GM23338 (cell line): ENCODE data around the gene EPS8L3. TPM values are rescaled to one million over a fixed set of nuclear protein-coding genes. Genes with fewer than 3 reads are reported as not detected.

Experiments
- ATAC-seq: fragments of 200-7000 bp; cut with Tn5 transposase; 3 replicates; pipeline ENCODE4 v1.9.1; 2020
- DNase-seq: peaks from one replicate; pipeline ENCODE4 v3.0.0-alpha.2; 2015; ENCODE audit warnings: low spot score
- H2AFZ ChIP-seq: fragments of 200-600 bp; sonication (generic); 2 replicates; pipeline ENCODE4 v1.8.0; 2016; ENCODE audit warnings: antibody characterized with exemption, mild to moderate bottlenecking, moderate library complexity
- H3F3A ChIP-seq: fragments of 200-600 bp; sonication (generic); replicated peaks from 2 replicates; pipeline ENCODE4 v1.8.0; 2017; ENCODE audit warnings: antibody characterized with exemption, mixed run types, low read depth
- H3K27ac ChIP-seq: fragments of 200-600 bp; sonication (generic); 2 replicates; pipeline ENCODE4 v1.6.1; 2016; ENCODE audit warnings: low read depth
- H3K27me3 ChIP-seq: fragments of 200-600 bp; sonication (generic); 2 replicates; pipeline ENCODE4 v1.8.0; 2016; ENCODE audit warnings: mild to moderate bottlenecking, mixed run types, moderate library complexity; ENCODE audit not compliant: insufficient read depth
- H3K36me3 ChIP-seq: fragments of 200-600 bp; sonication (generic); 2 replicates; pipeline ENCODE4 v1.8.0; 2016; ENCODE audit warnings: mild to moderate bottlenecking; ENCODE audit not compliant: insufficient read depth
- H3K4me1 ChIP-seq: fragments of 200-600 bp; sonication (generic); 2 replicates; pipeline ENCODE4 v1.8.0; 2016; ENCODE audit warnings: mild to moderate bottlenecking, moderate library complexity; ENCODE audit not compliant: insufficient read depth
- H3K4me2 ChIP-seq: fragments of 200-600 bp; sonication (generic); 2 replicates; pipeline ENCODE4 v1.7.1; 2017; ENCODE audit warnings: mixed run types
- H3K4me3 ChIP-seq: fragments of 200-600 bp; sonication (generic); 2 replicates; pipeline ENCODE4 v1.6.1; 2016; ENCODE audit warnings: mixed run types
- H3K79me2 ChIP-seq: fragments of 200-600 bp; sonication (generic); replicated peaks from 2 replicates; pipeline ENCODE4 v1.8.0; 2017; ENCODE audit warnings: mild to moderate bottlenecking; ENCODE audit not compliant: insufficient read depth
- H3K9me2 ChIP-seq: fragments of 200-600 bp; sonication (generic); 2 replicates; pipeline ENCODE4 v1.8.0; 2017; ENCODE audit not compliant: insufficient read depth
- H4K20me1 ChIP-seq: fragments of 200-600 bp; sonication (generic); replicated peaks from 2 replicates; pipeline ENCODE4 v1.8.0; 2017; ENCODE audit warnings: mild to moderate bottlenecking; ENCODE audit not compliant: insufficient read depth
- H3K27ac Mint-ChIP-seq: 2 replicates; pipeline ENCODE4 v1.8.0; 2020; ENCODE audit warnings: inconsistent platforms, mild to moderate bottlenecking, moderate library complexity, mixed read lengths
- H3K27me3 Mint-ChIP-seq: 3 replicates; pipeline ENCODE4 v1.8.0; 2022; ENCODE audit warnings: low read depth, mild to moderate bottlenecking, moderate library complexity, mixed read lengths, inconsistent platforms; ENCODE audit not compliant: insufficient read depth, poor library complexity
- H3K36me3 Mint-ChIP-seq: 3 replicates; pipeline ENCODE4 v1.8.0; 2021; ENCODE audit warnings: low read depth, mild to moderate bottlenecking, inconsistent platforms, moderate library complexity, mixed read lengths
- H3K4me1 Mint-ChIP-seq: 3 replicates; pipeline ENCODE4 v1.8.0; 2020; ENCODE audit warnings: mild to moderate bottlenecking, inconsistent platforms, mixed read lengths
- H3K4me3 Mint-ChIP-seq: 3 replicates; pipeline ENCODE4 v1.8.0; 2021; ENCODE audit warnings: moderate library complexity, mild to moderate bottlenecking, inconsistent platforms, mixed read lengths
- H3K9me3 Mint-ChIP-seq: 3 replicates; pipeline ENCODE4 v1.8.0; 2020; ENCODE audit warnings: moderate library complexity, mild to moderate bottlenecking, inconsistent platforms, mixed read lengths
- CTCF ChIP-seq, 2 experiments: fragments of 200-600 bp in 1 of 2; sonication (generic) in 1 of 2; conservative IDR thresholded peaks; 2 replicates each; pipeline versions ENCODE4 v1.5.1 to v1.6.1; 2016 to 2017; ENCODE audit warnings: antibody characterized with exemption in 2 of 2, low read depth in 2 of 2, mild to moderate bottlenecking in 2 of 2, moderate library complexity in 1 of 2
- JUNB ChIP-seq: IDR thresholded peaks from one replicate; pipeline ENCODE4 v1.6.1; 2016; ENCODE audit warnings: antibody characterized with exemption; ENCODE audit not compliant: unreplicated experiment
- NANOG ChIP-seq: IDR thresholded peaks from 2 replicates; pipeline ENCODE4 v1.6.1; 2016; ENCODE audit warnings: antibody characterized with exemption, borderline replicate concordance
- REST ChIP-seq: IDR thresholded peaks from one replicate; pipeline ENCODE4 v1.6.1; 2018; ENCODE audit warnings: antibody characterized with exemption; ENCODE audit not compliant: unreplicated experiment
- ZNF114 ChIP-seq: fragments of 250-450 bp; sonication (Bioruptor Pico); IDR thresholded peaks from 2 replicates; pipeline ENCODE4 v1.5.0; 2020; ENCODE audit warnings: mild to moderate bottlenecking, moderate library complexity
- ZNF462 ChIP-seq: fragments of 250-450 bp; sonication (Bioruptor Pico); IDR thresholded peaks from 2 replicates; pipeline ENCODE4 v1.5.0; 2020; ENCODE audit warnings: mild to moderate bottlenecking, moderate library complexity
- polyA plus RNA-seq: library from polyadenylated mRNA; unstranded; fragments of >200 nt; fragmentation: Nextera tagmentation; extraction: Ambion mirVana; gene quantifications from 2 replicates; pipeline ENCODE4 v1.2.1, GENCODE V29; 2016
- total RNA-seq: library from RNA; depleted of rRNA; stranded (reverse); fragments of >200 nt; shearing (Covaris generic); gene quantifications from 2 replicates; pipeline ENCODE4 v1.2.3, GENCODE V29; 2014

Gene EPS8L3
- total and polyA plus RNA-seq, 2 experiments from 2014 or later: not detected

GRCh38 chr1:109717729-109718128 is 46.0 kb downstream of the EPS8L3 start (continued):
- TF ChIP-seq ZNF462 (CRISPR knock-in tag) (no peak), REST (no peak), NANOG (no peak)

- Mint-ChIP-seq H3K4me3 (no peak overlapping the region; the same call in 2 of the 3 replicates), H3K27me3 (peaks cover 3% of the 10 kb centered on the region), H3K4me1 (no peaks in the 10 kb centered on the region; the same call in 2 of the 3 replicates), H3K27ac (no peak overlapping the region), H3K9me3 (no peaks in the 10 kb centered on the region; the same call in 2 of the 3 replicates), H3K36me3 (no peaks in the 10 kb centered on the region)
- H3F3A ChIP-seq: no peaks in the 10 kb centered on the region
- no peak overlapping the region for H2AFZ ChIP-seq
- H3K4me3 ChIP-seq: no peak overlapping the region
- H3K9me2 ChIP-seq: no peaks in the 10 kb centered on the region
- no peak overlapping the region for H3K4me2 ChIP-seq
- DNase-seq (no peak), ATAC-seq (no peak)
- no peaks in the 10 kb centered on the region for H3K36me3 ChIP-seq
- no peaks in the 10 kb centered on the region for H4K20me1 ChIP-seq
- no peaks in the 10 kb centered on the region for H3K27me3 ChIP-seq
- H3K4me1 ChIP-seq: no peaks in the 10 kb centered on the region
- no peaks in the 10 kb centered on the region for H3K79me2 ChIP-seq
- H3K27ac ChIP-seq: no peak overlapping the region
- no peak for TF ChIP-seq JUNB
- no peak for TF ChIP-seq CTCF (conservative IDR thresholded peaks at IDR 0.05; ENCODE audit: low read depth in 2 of 2)
- TF ChIP-seq ZNF114 (CRISPR knock-in tag): no peak
Measured at GRCh38 chr1:109716570-109717090, 47.1 kb downstream of the EPS8L3 start.
